Mucosa of stomach (tissue), 1 donor: Measurements from ENCODE around the gene OR10D3.

Source experiments
- H3K27me3 ChIP-seq: one replicate; pipeline ENCODE4 v1.7.0; 2013; ENCODE audit warnings: mild to moderate bottlenecking, low read length; ENCODE audit not compliant: control insufficient read depth, insufficient read depth
- H3K36me3 ChIP-seq: one replicate; pipeline ENCODE4 v1.7.0; 2013; ENCODE audit warnings: low read length; ENCODE audit not compliant: control insufficient read depth, insufficient read depth
- H3K4me1 ChIP-seq: one replicate; pipeline ENCODE4 v1.7.0; 2013; ENCODE audit warnings: mild to moderate bottlenecking, low read length; ENCODE audit not compliant: control insufficient read depth, insufficient read depth
- H3K4me3 ChIP-seq: one replicate; pipeline ENCODE4 v1.7.0; 2013; ENCODE audit warnings: low read length
- H3K9ac ChIP-seq: one replicate; pipeline ENCODE4 v1.7.0; 2013; ENCODE audit warnings: mild to moderate bottlenecking, low read length, moderate library complexity
- H3K9me3 ChIP-seq: one replicate; pipeline ENCODE4 v1.7.0; 2013; ENCODE audit warnings: mild to moderate bottlenecking, low read length, moderate library complexity; ENCODE audit not compliant: control insufficient read depth
- donor health status: Pancreatic carcinoma.

OR10D3 gene

GRCh38 chr11:124225471-124225870, 42.3 kb downstream of the OR10D3 start:
- no peaks in the 10 kb centered on the region for H3K9me3 ChIP-seq
- H3K27me3 ChIP-seq = no peaks in the 10 kb centered on the region
- H3K36me3 ChIP-seq = no peaks in the 10 kb centered on the region
- no peak overlapping the region for H3K9ac ChIP-seq
- H3K4me1 ChIP-seq = no peaks in the 10 kb centered on the region
- no peak overlapping the region for H3K4me3 ChIP-seq

GRCh38 chr11:124233376-124233775, 50.2 kb downstream of the OR10D3 start:
- Histone ChIP-seq H3K27me3 (no peaks in the 10 kb centered on the region), H3K4me1 (no peaks in the 10 kb centered on the region), H3K4me3 (no peak overlapping the region), H3K36me3 (no peaks in the 10 kb centered on the region), H3K9ac (no peak overlapping the region), H3K9me3 (no peaks in the 10 kb centered on the region)
